SU-DHL-6 (cell line): ENCODE results near the gene OR4K5.

Experiments used
- H2AFZ ChIP-seq: fragments of 200-600 bp; sonication (generic); 2 replicates; pipeline ENCODE4 v1.6.1; 2014; ENCODE audit warnings: low read depth, mild to moderate bottlenecking, moderate library complexity, mixed read lengths, antibody characterized with exemption, low read length; ENCODE audit not compliant: severe bottlenecking
- H3F3A ChIP-seq: fragments of 200-600 bp; shearing (Covaris generic); 2 replicates; pipeline ENCODE4 v1.6.0; 2016; ENCODE audit warnings: antibody characterized with exemption, mild to moderate bottlenecking; ENCODE audit not compliant: insufficient read depth
- H3K27ac ChIP-seq: fragments of 200-600 bp; sonication (generic); 2 replicates; pipeline ENCODE4 v1.5.1; 2016; ENCODE audit warnings: low read depth, mild to moderate bottlenecking, low read length, moderate library complexity, mixed read lengths
- H3K27me3 ChIP-seq: fragments of 200-600 bp; sonication (generic), shearing (Covaris generic); 2 replicates; pipeline ENCODE4 v1.6.0; 2014; ENCODE audit warnings: mild to moderate bottlenecking, low read length
- H3K36me3 ChIP-seq: fragments of 200-600 bp; sonication (generic); 2 replicates; pipeline ENCODE4 v1.6.1; 2014; ENCODE audit warnings: mild to moderate bottlenecking, low read length, mixed read lengths
- H3K4me2 ChIP-seq: fragments of 300-600, 200-600 bp; shearing (Covaris generic), sonication (generic); 2 replicates; pipeline ENCODE4 v1.6.0; 2014; ENCODE audit warnings: low read length, low read depth, mild to moderate bottlenecking; ENCODE audit not compliant: poor library complexity, severe bottlenecking
- H3K4me3 ChIP-seq: fragments of 200-600 bp; sonication (generic); 2 replicates; pipeline ENCODE4 v1.5.1; 2014; ENCODE audit warnings: antibody characterized with exemption, low read length, mild to moderate bottlenecking, mixed read lengths; ENCODE audit not compliant: insufficient read depth, poor library complexity, severe bottlenecking
- H3K79me2 ChIP-seq: fragments of 200-600 bp; sonication (generic); 2 replicates; pipeline ENCODE4 v1.6.1; 2014; ENCODE audit warnings: mild to moderate bottlenecking, low read length, moderate library complexity; ENCODE audit not compliant: insufficient read depth
- H3K9ac ChIP-seq: fragments of 200-600 bp; sonication (generic); 2 replicates; pipeline ENCODE4 v1.7.0; 2014; ENCODE audit warnings: mild to moderate bottlenecking, low read length
- H3K9me2 ChIP-seq: fragments of 200-600 bp; sonication (generic); replicated peaks from 2 replicates; pipeline ENCODE4 v1.6.1; 2014; ENCODE audit warnings: low read length; ENCODE audit not compliant: insufficient read depth
- H3K9me3 ChIP-seq: fragments of 200-600 bp; sonication (generic); 2 replicates; pipeline ENCODE4 v1.6.1; 2014; ENCODE audit warnings: low read length, mixed read lengths; ENCODE audit not compliant: insufficient read depth
- H4K20me1 ChIP-seq: fragments of 200-600 bp; sonication (generic); 2 replicates; pipeline ENCODE4 v1.6.1; 2014; ENCODE audit warnings: low read depth, mild to moderate bottlenecking, antibody characterized with exemption, low read length, moderate library complexity, mixed read lengths
- EZH2phosphoT487 ChIP-seq: fragments of 200-600 bp; sonication (generic), shearing (Covaris generic); conservative IDR thresholded peaks from 2 replicates; pipeline ENCODE4 v1.6.1; 2018; ENCODE audit warnings: mild to moderate bottlenecking, antibody characterized with exemption, low read length, moderate library complexity, mixed read lengths
- TF ChIP-seq, protein P1 (sequence below): fragments of 200-600 bp; sonication (generic); IDR thresholded peaks from one replicate; pipeline ENCODE4 v1.5.1; 2017; ENCODE audit warnings: antibody characterized with exemption, mild to moderate bottlenecking, low read length, moderate library complexity; ENCODE audit not compliant: insufficient read depth, poor library complexity, severe bottlenecking

The OR4K5 gene

DNA sequence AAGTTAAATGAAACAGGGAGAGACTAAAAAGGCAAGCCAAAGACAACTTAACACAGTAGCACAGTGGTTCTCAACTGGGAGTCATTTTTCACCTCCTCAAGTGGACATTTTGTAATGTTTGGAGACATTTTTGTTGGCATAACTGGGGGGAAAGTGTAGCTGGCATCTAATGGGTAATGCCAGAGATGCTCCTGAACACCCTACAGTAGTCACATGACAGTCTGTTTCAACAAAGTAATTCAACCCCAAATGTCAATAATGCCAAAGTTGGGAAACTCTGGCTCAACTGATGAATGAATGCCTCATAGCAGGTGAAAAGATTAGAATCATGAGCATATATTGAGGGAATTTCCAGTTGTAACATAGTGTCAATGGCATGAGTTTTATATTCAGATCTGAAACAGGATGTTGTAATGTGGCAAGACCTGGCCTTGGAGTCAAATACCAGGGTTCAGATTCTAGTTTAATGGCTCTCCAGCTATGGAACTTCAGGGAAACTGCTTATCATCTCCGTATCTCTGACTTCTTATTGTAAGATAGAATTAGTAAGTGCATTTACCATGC is 2.4 kb upstream of the OR4K5 start:
- Histone ChIP-seq H3K4me3 (no peak overlapping the region), H3K4me2 (no peak overlapping the region), H4K20me1 (no peaks in the 10 kb centered on the region), H3F3A (no peaks in the 10 kb centered on the region), H3K79me2 (no peaks in the 10 kb centered on the region), H3K36me3 (no peaks in the 10 kb centered on the region), H2AFZ (no peak overlapping the region), H3K9me2 (no peaks in the 10 kb centered on the region), H3K27ac (no peak overlapping the region), H3K9me3 (no peaks in the 10 kb centered on the region), H3K9ac (no peak overlapping the region), H3K27me3 (no peaks in the 10 kb centered on the region)
- no peak for TF ChIP-seq EZH2phosphoT487
- TF ChIP-seq, protein P1, sequence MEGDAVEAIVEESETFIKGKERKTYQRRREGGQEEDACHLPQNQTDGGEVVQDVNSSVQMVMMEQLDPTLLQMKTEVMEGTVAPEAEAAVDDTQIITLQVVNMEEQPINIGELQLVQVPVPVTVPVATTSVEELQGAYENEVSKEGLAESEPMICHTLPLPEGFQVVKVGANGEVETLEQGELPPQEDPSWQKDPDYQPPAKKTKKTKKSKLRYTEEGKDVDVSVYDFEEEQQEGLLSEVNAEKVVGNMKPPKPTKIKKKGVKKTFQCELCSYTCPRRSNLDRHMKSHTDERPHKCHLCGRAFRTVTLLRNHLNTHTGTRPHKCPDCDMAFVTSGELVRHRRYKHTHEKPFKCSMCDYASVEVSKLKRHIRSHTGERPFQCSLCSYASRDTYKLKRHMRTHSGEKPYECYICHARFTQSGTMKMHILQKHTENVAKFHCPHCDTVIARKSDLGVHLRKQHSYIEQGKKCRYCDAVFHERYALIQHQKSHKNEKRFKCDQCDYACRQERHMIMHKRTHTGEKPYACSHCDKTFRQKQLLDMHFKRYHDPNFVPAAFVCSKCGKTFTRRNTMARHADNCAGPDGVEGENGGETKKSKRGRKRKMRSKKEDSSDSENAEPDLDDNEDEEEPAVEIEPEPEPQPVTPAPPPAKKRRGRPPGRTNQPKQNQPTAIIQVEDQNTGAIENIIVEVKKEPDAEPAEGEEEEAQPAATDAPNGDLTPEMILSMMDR: no peak

DNA sequence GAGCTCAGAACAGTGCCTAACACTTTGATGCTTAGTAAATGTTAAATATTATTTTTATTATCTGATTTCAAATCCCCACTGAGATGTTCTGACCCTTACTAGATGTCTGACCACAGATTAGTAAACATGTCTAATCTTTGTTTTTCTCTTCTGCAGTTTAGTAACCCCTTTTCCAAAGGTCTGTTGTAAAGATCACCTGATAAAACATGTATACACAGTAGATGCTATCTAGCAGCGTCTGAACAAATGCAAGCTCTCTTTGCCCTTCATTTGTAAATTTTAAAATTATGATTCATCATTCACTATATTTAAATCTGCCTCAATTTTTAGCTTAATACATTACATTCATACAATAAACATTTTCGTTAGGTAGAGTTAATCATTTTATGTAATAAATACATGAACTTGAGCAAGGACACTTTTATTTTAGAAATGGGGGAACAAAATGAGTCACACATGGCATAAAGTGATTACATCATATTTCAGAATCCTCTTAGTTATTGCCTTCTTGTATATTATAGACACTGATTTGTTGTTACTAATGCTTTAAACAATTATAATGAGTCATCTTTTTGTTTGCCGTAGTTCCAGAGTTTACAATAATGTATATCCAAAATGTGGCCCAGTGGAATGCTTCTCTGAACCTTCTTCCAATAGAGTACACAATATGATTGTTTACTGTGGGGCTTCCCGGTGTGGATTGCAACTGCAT is 1.7 kb upstream of the OR4K5 start:
- H3K27me3 ChIP-seq: no peaks in the 10 kb centered on the region
- no peaks in the 10 kb centered on the region for H3F3A ChIP-seq
- no peaks in the 10 kb centered on the region for H3K9me2 ChIP-seq
- no peaks in the 10 kb centered on the region for H3K79me2 ChIP-seq
- no peaks in the 10 kb centered on the region for H4K20me1 ChIP-seq
- no peak overlapping the region for H3K4me3 ChIP-seq
- no peaks in the 10 kb centered on the region for H3K36me3 ChIP-seq
- H3K9ac ChIP-seq: no peak overlapping the region
- TF ChIP-seq, protein P1: no peak
- no peak for TF ChIP-seq EZH2phosphoT487
- no peak overlapping the region for H3K4me2 ChIP-seq
- no peak overlapping the region for H3K27ac ChIP-seq
- no peak overlapping the region for H2AFZ ChIP-seq
- H3K9me3 ChIP-seq: no peaks in the 10 kb centered on the region

DNA sequence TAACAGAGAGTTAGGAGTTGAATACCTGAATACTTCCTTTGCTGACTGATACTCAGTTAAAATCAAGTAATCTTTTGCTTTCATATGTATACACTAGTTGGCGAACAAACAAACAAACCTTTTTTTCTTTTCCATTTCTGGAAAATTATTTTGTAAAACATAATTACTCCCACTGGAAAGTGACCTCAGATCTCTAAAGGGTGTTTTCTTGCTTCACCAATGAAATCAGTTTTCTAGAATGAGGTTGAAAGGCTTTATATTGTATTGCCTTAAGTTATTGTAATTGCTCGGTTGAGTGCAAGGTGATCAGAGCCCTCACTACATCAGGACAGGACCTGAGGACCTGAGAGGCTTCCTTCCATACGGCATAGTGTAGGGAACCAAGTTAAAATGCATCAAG is 10.2 kb downstream of the OR4K5 start, which contains the start of gene OR4K1:
TSS of gene OR4K1 (plus strand) at position 301 of the 400 bp plus-strand sequence. CDS start 4,750 bp downstream, outside the sequence.
- no peaks in the 10 kb centered on the region for H3K9me3 ChIP-seq
- no peaks in the 10 kb centered on the region for H4K20me1 ChIP-seq
- H3K4me2 ChIP-seq: no peak within 1 kb of the TSS
- no peaks in the 10 kb centered on the region for H3K79me2 ChIP-seq
- no peak within 1 kb of the TSS for H2AFZ ChIP-seq
- no peak within 1 kb of the TSS for H3K9ac ChIP-seq
- H3K9me2 ChIP-seq: no peaks in the 10 kb centered on the region
- no peaks in the 10 kb centered on the region for H3K27me3 ChIP-seq
- H3K4me3 ChIP-seq: no peak within 1 kb of the TSS
- H3K36me3 ChIP-seq: no peaks in the 10 kb centered on the region
- no peak within 1 kb of the TSS for H3K27ac ChIP-seq
- TF ChIP-seq EZH2phosphoT487: no peak
- TF ChIP-seq, protein P1: no peak
- no peaks in the 10 kb centered on the region for H3F3A ChIP-seq
